NCI-H2196 treated with DMSO at 0.1 percent for 48 hours (cell line): ENCODE data around the gene DCST2.
"Not testable (repeated sequence)": the region's sequence is repeated elsewhere in the genome, so short reads cannot be mapped to it uniquely, and the experiment has no call there.

Experiments
- DNase-seq: peaks from one replicate; lab custom pipeline; 2025; ENCODE audit not compliant: unreplicated experiment; lab: John Stamatoyannopoulos, UW

The DCST2 gene

GRCh38 chr1:154982897-154983648, 50.5 kb downstream of the DCST2 start, which contains the start of gene FLAD1:
Gene FLAD1 (plus strand): TSS chr1:154983344. CDS start chr1:154983695, 351 bp downstream.
- DNase-seq: peak; percentile 99

- no peak for DNase-seq
These were observed 51.2 kb downstream of the DCST2 start for GRCh38 chr1:154982341-154982740.

- DNase-seq: no peak
These were observed 55.2 kb downstream of the DCST2 start for GRCh38 chr1:154978360-154978759.

GRCh38 chr1:154977762-154978161, 55.8 kb downstream of the DCST2 start:
- not testable (repeated sequence) for DNase-seq

DNA sequence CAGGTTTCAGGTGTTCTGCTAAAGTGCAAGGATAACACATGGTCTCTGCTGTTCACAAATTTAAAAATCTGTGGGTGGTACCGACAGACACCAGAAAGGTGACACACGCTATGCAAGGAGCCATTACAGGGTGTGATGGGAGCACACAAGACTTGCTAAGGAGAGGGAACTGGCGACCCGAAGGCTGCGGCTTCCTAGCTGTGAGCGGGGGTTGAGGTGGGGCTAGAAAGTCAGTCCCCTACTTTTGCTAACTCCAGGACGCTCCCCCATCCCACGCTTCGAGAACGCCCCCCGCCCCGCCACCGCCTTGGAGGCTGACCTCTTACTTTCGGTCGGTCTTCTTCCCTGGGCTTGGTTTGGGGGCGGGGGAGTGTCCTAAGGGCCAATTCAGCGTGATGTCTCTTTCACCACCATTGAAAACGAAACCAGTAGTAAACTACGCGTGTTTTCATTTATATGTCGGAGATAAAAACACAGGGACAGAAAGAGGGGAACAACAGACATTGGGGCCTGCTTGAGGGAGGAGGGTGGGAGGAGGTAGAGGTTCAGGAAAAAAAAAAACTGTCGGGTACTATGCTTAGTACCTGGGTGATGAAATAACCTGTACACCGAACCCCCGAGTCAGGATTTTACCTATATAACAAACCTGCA, 58.0 kb downstream of the DCST2 start:
- DNase-seq: no peak

DNA sequence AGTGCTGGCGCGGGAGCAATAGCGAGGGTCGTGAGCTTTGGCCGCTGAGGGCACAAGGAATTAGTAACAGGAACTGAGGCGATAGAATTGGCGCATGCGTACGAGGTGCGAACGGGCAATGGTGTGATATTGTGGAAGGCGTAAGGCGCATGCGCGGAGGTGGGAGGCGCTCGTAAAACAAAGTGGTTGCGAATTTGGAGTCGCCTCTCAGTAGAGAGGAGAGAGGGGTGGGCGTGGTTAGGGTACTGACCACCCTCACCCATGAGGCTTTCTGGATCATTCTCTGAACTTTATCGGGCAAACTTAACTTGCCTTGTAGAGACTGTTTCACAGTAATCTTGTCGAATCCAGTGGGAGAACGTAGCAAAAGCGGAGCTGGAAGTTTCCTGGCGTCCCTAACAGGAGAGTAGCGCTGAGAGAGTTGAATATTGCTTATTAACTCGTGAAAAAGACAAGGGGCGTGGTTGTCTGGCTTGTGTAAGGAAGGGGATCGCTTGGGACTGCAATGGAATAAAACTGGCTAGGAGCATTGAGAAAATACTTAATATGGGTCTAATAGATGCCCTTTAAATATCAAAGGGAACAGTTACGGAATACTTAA, 58.7 kb downstream of the DCST2 start:
- DNase-seq: peak; percentile 94

GRCh38 chr1:154974102-154974807, 59.3 kb downstream of the DCST2 start, which contains the start of gene CKS1B:
Gene CKS1B (plus strand): TSS chr1:154974681. CDS start chr1:154974746, 65 bp downstream.
- peak; percentile 99 for DNase-seq

- peak; percentile 89 for DNase-seq
These were observed 60.1 kb downstream of the DCST2 start for GRCh38 chr1:154973344-154974101.

GRCh38 chr1:154972517-154973343, 60.9 kb downstream of the DCST2 start:
- peak; percentile 35 for DNase-seq

DNA sequence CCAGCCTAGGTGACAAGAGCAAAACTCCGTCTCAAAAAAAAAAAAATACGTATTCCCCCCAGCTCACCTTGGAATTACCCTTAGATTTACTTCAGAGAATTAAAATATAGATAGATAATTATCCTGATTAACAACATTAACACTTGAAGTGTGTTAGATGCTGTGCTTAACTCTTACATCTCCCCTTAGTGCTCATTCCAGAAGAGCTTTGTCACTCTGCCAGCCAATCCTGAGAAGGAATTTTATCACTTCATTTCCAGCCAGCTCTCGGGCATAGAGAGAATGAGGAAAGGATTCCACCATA, 61.4 kb downstream of the DCST2 start:
- no peak for DNase-seq

DNA sequence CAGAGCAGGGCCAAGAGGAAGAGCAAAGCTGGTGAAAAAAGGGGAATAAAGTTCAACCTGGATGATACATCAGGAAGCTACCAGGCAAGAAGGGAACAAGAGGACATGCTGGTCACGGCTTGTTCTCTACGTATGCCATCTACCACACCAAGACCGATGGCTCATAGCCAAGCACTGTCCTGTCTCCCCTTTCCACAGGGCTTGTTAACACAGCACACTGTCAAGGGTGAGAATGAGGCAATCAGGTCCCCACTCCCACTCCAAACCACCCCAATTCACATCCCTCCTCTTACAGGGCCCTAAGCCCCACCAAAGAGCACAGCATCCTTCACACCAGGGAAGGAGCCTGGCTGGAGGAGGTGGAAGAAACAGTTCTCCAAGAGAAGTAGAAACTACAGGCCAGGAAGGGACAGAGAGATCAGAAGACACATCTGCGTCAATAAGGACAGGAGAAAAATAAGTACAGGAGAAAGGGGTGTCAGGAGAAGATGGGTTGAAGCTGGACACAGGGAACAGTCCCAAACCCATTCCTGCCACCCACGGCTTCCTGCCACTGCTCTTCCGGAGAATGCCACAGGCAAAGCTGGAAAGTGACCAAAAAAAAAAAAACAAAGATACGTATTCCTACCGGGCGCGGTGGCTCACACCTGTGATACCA, 62.1 kb downstream of the DCST2 start:
- DNase-seq: no peak

GRCh38 chr1:154970631-154971340, 62.8 kb downstream of the DCST2 start, which contains the start of gene SHC1:
Gene SHC1 (minus strand): TSS chr1:154970747. CDS start chr1:154970526, 221 bp downstream.
- DNase-seq: peak; percentile 69

GRCh38 chr1:154969860-154970452, 63.6 kb downstream of the DCST2 start:
- no peak for DNase-seq

DNA sequence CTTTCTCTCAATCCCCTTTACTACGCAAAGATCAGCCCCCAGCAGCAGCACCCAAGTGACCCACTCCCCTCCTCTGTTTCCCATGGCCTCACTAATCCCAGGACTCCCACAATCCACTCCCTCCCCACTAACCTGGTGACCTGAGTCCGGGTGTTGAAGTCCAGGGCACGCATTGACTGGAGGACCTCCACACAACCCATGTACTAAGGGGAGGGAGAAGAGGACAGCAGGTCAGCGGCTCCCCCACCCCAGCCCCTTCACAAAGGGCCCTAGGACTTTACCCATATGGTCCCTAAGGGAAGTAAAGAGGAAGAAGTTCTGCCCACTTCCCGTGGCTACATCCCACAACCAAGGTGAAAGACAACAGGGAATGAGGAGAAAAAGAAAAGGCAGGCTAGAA, 64.3 kb downstream of the DCST2 start:
- DNase-seq: no peak

GRCh38 chr1:154968731-154969130, 64.8 kb downstream of the DCST2 start:
- DNase-seq: no peak
